AG09319 (cell line): ENCODE measurements around the gene ACADS.

Experiments used
- DNase-seq: peaks from one replicate; pipeline ENCODE4 v3.0.0-alpha.2; 2010; ENCODE audit warnings: low read depth; ENCODE audit errors: extremely low read depth
- TF ChIP-seq, protein P1 (sequence below): IDR thresholded peaks from 2 replicates; pipeline ENCODE4 v1.5.1; 2011; ENCODE audit warnings: low read depth, mild to moderate bottlenecking, inconsistent platforms, low read length, moderate library complexity

The ACADS gene

DNA sequence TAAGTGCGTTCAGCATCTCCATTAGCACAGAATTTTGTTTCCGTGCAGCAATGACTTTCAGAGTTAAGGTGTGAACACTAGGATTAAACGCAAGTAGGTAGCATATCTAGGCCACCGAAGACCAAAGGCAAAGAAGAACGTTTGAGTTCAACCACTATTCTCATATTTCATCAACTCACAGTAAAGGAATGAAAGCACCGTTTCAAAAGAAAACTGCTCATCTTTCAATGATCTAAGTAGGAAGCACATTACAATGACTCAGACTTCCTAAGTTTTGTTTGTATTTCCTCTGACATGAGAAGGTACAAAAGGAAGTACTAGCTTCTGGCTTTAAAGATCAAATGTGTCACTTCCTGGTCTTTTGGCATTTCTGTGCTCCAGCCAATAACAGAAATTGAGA lies 57.6 kb downstream of the ACADS start:
- no peak for DNase-seq
- TF ChIP-seq, protein P1, sequence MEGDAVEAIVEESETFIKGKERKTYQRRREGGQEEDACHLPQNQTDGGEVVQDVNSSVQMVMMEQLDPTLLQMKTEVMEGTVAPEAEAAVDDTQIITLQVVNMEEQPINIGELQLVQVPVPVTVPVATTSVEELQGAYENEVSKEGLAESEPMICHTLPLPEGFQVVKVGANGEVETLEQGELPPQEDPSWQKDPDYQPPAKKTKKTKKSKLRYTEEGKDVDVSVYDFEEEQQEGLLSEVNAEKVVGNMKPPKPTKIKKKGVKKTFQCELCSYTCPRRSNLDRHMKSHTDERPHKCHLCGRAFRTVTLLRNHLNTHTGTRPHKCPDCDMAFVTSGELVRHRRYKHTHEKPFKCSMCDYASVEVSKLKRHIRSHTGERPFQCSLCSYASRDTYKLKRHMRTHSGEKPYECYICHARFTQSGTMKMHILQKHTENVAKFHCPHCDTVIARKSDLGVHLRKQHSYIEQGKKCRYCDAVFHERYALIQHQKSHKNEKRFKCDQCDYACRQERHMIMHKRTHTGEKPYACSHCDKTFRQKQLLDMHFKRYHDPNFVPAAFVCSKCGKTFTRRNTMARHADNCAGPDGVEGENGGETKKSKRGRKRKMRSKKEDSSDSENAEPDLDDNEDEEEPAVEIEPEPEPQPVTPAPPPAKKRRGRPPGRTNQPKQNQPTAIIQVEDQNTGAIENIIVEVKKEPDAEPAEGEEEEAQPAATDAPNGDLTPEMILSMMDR: no peak

DNA sequence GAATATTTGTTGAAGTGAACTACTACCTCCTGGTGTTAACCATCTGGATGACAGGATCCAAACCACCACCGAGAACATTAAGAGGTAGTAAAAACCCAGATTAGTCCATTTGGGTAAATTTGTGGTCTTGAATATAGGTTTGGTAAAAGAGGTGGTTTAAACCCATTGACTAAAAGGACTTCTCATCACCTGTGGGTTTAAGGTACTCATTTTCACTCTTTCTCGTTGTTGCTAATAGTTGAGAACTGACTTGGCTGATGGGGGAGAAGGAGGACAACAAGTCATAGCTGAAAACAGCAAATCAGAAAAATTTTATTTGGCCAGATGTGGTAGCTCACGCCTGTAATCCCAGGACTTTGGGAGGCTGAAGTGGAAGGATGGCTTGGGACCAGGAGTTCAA lies 59.2 kb downstream of the ACADS start:
- no peak for DNase-seq
- TF ChIP-seq, protein P1: no peak

DNA sequence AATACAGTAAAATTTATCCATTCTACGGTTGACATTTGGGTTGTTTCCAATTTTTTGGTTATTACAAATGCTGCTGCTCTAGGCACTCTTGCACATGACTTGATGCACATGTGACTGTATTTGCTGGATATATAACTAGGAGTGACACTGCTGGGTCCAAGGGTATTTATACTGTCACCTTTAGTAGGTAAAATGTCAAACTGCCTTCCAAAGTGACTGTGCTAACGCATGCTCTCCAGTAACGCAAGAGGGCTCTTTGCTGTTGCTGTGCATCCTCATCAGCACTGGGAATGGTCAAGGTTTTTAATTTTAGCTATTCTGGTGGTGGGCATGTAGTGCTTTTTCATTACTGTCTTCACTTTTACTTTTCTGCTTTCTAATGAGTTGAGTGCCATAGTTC lies 62.3 kb downstream of the ACADS start:
- no peak for DNase-seq
- TF ChIP-seq, protein P1: no peak
